BJ (cell line): ENCODE data around the gene HMX1. TPM values are rescaled to one million over a fixed set of nuclear protein-coding genes. Genes with fewer than 3 reads are reported as not detected.

Experiments used
- CTCF ChIA-PET: fragments of 350-600 bp; formaldehyde crosslinking; extraction: SDS; loops from one replicate; lab custom pipeline; 2021; ENCODE audit warnings: antibody characterized with exemption, inconsistent platforms; lab: Yijun Ruan, JAX
- POLR2A ChIA-PET: fragments of 300-600 bp; sonication (Branson Sonifier 250); formaldehyde crosslinking; extraction: SDS; loops from one replicate; lab custom pipeline; 2021; ENCODE audit warnings: antibody characterized with exemption; lab: Charles Lee
- DNase-seq: peaks from one replicate; pipeline ENCODE4 v3.0.0-alpha.2; 2011; ENCODE audit warnings: low read depth
- H3K27me3 ChIP-seq: 2 replicates; pipeline ENCODE4 v1.6.0; 2011; ENCODE audit warnings: low read length; ENCODE audit not compliant: control insufficient read depth, insufficient read depth
- H3K36me3 ChIP-seq: 2 replicates; pipeline ENCODE4 v1.5.1; 2011; ENCODE audit warnings: low read length; ENCODE audit not compliant: control insufficient read depth, insufficient read depth
- H3K4me3 ChIP-seq: 2 replicates; pipeline ENCODE4 v1.5.1; 2011; ENCODE audit warnings: low read depth, mild to moderate bottlenecking, control low read depth, low read length
- polyA plus RNA-seq: library from polyadenylated mRNA; depleted of rRNA; stranded (reverse); fragments of >200 nt; gene quantifications from 2 replicates; pipeline ENCODE4 v1.2.3, GENCODE V29; 2011
- TF ChIP-seq, protein P1 (sequence below): IDR thresholded peaks from 2 replicates; pipeline ENCODE4 v1.5.1; 2011; ENCODE audit warnings: low read depth, mild to moderate bottlenecking, control low read depth, inconsistent platforms, low read length, moderate library complexity; ENCODE audit not compliant: insufficient read depth

Gene HMX1
- polyA plus RNA-seq, 1 experiment = not detected

DNA sequence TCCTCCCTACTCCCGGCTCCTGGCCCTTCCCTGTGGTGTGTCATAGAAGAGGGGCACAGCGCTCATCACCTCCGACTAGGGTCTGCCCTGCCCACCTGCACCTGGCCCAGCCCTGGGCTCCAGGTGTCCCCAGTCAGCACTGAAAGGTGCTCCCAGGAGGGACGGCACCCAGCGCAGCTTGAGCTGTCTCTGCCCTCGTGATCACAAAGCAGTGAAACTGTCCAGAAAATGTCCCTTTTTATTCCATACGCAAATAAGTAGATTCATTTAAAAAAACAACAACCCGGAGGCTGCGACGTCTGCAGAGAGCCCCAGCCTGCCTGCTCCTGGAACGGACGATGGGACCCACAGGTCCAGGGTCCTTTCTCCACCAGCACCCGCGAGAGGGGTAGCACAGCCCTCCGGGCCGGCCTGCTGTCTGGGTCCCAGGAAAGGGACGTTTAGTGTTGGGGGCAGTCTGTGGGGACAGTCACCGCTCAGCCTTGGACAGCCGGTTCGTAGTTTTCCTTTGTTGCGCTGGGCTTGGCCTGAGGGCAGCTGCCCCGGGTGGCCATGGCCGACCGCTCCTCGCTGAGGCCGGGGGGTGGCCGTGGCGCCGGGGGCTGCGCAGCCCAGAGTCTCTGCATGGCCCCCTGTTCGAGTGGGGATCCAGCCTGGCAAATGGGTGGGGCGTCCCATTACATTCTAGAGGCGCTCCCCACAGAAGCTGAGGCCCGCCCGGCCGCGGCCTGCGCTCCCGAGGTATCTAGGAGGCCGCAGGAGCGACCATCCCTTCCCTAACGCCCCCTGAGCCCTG lies 4.6 kb downstream of the HMX1 start:
- Histone ChIP-seq H3K27me3 (peaks cover 48% of the 10 kb centered on the region), H3K36me3 (no peaks in the 10 kb centered on the region)
- CTCF ChIA-PET = no interaction called here

DNA sequence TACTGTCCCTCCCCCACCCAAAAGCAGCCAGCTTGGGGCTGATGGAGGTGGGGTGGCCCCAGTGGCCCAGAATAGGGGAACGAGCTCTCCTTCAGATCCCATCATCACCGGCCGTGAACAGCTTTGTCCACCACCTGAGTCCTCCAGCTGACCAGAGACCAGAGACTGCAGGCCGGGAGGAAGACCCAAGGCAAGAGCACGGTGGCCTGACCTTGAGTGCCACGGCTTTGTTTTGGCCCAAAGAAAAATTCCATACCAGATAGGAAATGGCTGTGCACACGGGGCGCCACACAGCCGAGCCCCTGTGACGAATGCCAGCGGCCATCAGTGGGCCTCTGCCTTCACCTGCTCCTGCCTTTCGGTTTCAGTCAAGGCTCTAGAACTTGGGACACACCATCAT lies 5.2 kb downstream of the HMX1 start:
- peaks cover 52% of the 10 kb centered on the region for H3K27me3 ChIP-seq
- ChIA-PET POLR2A (no interaction called here), CTCF (no interaction called here)
- DNase-seq = no peak
- no peaks in the 10 kb centered on the region for H3K36me3 ChIP-seq
- H3K4me3 ChIP-seq = no peak overlapping the region
- TF ChIP-seq, protein P1, sequence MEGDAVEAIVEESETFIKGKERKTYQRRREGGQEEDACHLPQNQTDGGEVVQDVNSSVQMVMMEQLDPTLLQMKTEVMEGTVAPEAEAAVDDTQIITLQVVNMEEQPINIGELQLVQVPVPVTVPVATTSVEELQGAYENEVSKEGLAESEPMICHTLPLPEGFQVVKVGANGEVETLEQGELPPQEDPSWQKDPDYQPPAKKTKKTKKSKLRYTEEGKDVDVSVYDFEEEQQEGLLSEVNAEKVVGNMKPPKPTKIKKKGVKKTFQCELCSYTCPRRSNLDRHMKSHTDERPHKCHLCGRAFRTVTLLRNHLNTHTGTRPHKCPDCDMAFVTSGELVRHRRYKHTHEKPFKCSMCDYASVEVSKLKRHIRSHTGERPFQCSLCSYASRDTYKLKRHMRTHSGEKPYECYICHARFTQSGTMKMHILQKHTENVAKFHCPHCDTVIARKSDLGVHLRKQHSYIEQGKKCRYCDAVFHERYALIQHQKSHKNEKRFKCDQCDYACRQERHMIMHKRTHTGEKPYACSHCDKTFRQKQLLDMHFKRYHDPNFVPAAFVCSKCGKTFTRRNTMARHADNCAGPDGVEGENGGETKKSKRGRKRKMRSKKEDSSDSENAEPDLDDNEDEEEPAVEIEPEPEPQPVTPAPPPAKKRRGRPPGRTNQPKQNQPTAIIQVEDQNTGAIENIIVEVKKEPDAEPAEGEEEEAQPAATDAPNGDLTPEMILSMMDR = no peak

More for the DNA sequence above, 4.6 kb downstream of the HMX1 start:
- POLR2A ChIA-PET = no interaction called here
- TF ChIP-seq, protein P1 = no peak
- no peak for DNase-seq
- no peak overlapping the region for H3K4me3 ChIP-seq

DNA sequence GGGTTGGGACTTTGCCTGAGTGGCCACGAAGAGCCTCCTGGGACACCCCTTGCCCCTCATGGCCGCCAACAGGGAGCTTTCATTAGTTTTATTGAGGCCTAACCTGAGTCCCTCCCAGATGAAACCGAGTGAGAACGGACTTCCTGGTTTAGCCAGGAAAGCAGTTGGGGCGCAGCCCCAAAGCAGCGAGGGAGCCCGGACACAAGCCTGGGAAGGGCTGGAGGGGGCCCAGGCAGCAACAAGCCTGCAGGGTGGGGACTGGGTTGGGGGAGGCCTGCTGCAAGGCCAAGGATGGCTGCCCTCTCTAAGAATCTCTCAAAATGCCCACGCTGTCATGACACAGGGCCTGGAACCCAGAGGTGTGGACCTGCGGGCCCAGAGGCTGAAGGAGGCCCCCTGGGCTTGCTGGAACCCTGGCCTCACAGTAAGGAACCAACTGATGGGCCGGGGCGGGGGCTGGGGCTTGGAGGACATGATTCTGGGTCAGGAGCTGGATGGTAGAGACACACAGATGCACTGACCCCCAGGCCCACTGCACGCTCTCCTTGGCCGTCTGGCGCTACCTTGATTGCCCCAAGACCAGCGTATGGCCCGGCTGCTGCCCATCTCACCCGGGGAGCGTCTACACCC lies 5.8 kb downstream of the HMX1 start:
- Histone ChIP-seq H3K4me3 (no peak overlapping the region), H3K27me3 (peaks cover 50% of the 10 kb centered on the region), H3K36me3 (no peaks in the 10 kb centered on the region)
- no peak for DNase-seq
- ChIA-PET CTCF (no interaction called here), POLR2A (no interaction called here)
- TF ChIP-seq, protein P1 = no peak

DNA sequence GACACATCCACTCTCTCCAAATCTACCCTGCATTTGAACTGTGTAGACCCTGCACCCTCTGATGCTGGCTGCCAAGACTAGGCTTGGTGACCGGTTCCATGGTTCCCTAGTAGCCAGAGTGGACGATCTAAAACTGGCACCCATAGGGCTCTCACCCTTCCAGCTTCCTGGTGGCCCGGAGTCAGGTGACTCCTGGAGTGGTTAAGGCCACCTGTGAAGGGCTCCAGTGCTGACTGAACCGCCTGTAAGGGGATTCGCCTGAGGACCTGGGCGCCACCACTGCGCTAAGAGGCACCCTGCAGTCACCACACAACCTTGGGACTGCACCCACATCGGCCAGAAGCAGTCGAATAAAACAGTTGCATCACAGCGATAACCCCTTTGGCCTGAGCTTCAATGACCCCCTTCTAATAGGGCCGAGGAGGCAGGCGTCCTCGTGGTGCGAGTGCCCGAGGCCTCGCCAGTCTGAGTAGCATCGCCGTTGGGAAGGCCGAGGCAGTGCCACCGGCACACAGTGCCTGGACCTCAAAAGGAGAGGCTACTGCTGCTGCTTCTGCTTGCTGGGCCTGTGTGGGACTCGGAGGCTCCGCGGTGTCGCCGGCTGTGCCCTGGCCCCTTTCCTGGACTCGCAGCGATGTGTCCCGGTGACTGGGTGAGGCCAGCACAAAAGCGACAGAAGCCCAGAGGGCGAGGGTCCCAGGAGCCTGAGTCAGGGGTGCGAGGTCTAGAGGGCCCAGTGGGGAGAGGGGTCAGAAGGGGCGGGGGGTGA lies 6.5 kb downstream of the HMX1 start:
- ChIA-PET POLR2A (no interaction called here), CTCF (no interaction called here)
- peaks cover 51% of the 10 kb centered on the region for H3K27me3 ChIP-seq
- no peak overlapping the region for H3K4me3 ChIP-seq
- TF ChIP-seq, protein P1 = no peak
- no peaks in the 10 kb centered on the region for H3K36me3 ChIP-seq
- DNase-seq = no peak
